ENCODE data around the gene DNMT3B. TPM values are rescaled to one million over a fixed set of nuclear protein-coding genes. Genes with fewer than 3 reads are reported as not detected.
A peak's percentile ranks its signal among the peaks of the same experiment; 100 is the strongest.
"Not testable (repeated sequence)": the region's sequence is repeated elsewhere in the genome, so short reads cannot be mapped to it uniquely, and the experiment has no call there.

Gene DNMT3B
- total RNA-seq, result under 1 TPM; 0.20 to 0.39 (median 0.30) TPM

DNA sequence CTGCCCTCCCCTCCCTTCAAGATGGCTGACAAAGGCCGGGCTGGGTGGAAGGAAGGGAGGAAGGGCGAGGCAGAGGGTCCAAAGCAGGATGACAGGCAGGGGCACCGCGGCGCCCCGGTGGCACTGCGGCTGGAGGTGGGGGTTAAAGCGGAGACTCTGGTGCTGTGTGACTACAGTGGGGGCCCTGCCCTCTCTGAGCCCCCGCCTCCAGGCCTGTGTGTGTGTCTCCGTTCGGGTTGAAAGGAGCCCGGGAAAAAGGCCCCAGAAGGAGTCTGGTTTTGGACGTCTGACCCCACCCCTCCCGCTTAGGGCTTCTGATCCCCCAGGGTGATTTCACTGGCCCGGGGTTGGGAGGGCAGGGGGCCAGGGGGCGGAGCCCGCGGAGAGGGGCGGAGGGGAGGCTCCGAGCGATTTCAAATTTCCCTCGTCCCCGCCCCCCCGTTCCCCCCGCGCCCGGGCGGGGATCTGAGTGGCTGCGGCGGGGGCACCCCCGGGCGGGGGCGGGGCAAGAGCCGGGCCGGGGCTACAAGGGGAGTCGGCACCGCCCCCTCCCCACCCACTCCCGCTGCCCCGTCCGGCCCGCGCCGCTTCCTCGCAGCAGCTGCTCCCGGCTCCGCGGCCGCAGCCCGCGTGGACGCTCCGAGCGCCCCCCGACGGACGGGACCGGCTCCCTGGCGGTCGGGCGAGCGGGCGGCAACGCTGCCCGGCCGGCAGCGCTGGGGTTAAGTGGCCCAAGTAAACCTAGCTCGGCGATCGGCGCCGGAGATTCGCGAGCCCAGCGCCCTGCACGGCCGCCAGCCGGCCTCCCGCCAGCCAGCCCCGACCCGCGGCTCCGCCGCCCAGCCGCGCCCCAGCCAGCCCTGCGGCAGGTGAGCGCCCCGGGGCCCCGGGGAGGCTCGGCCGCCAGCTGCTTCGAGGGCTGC lies at the start of gene DNMT3B:
Gene DNMT3B, plus strand, starts transcription at position 555 of the 923 bp plus-strand sequence. CDS start 17,939 bp downstream, outside the sequence.
- Histone ChIP-seq H3K27ac (peak within 1 kb of the TSS in 1 of 4 donors; percentile 37), H3K36me3 (no peaks in the 10 kb centered on the region), H3K27me3 (no peaks in the 10 kb centered on the region), H3K4me3 (peak within 1 kb of the TSS; percentile 68 to 89 (median 76)), H3K9me3 (no peaks in the 10 kb centered on the region), H3K4me1 (peaks cover 9% of the 10 kb centered on the region in 2 donors)
- in situ Hi-C loops (cut with MboI; ENCODE audit: low sequenced_read_pairs in 4 of 4) (no loop called here), intact Hi-C loops (cut with DNase I; ENCODE audit: low total_unique reads) (loop anchor here (1.0 kb wide), 3 partner anchors 19 to 405 kb away; partner anchors contain the start of genes COMMD7 and MAPRE1)
- TF ChIP-seq, protein P1, sequence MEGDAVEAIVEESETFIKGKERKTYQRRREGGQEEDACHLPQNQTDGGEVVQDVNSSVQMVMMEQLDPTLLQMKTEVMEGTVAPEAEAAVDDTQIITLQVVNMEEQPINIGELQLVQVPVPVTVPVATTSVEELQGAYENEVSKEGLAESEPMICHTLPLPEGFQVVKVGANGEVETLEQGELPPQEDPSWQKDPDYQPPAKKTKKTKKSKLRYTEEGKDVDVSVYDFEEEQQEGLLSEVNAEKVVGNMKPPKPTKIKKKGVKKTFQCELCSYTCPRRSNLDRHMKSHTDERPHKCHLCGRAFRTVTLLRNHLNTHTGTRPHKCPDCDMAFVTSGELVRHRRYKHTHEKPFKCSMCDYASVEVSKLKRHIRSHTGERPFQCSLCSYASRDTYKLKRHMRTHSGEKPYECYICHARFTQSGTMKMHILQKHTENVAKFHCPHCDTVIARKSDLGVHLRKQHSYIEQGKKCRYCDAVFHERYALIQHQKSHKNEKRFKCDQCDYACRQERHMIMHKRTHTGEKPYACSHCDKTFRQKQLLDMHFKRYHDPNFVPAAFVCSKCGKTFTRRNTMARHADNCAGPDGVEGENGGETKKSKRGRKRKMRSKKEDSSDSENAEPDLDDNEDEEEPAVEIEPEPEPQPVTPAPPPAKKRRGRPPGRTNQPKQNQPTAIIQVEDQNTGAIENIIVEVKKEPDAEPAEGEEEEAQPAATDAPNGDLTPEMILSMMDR (IDR thresholded peaks at IDR 0.05 in 4 of 5, conservative IDR thresholded peaks at IDR 0.05 in 1 of 5), result peak in 3 of 5 experiments; percentile 6 to 31 (median 21)
- no peak for TF ChIP-seq POLR2A (IDR thresholded peaks at IDR 0.05)
- DNase-seq (peak; percentile 38 to 52), ATAC-seq (peak; percentile 84)

DNA sequence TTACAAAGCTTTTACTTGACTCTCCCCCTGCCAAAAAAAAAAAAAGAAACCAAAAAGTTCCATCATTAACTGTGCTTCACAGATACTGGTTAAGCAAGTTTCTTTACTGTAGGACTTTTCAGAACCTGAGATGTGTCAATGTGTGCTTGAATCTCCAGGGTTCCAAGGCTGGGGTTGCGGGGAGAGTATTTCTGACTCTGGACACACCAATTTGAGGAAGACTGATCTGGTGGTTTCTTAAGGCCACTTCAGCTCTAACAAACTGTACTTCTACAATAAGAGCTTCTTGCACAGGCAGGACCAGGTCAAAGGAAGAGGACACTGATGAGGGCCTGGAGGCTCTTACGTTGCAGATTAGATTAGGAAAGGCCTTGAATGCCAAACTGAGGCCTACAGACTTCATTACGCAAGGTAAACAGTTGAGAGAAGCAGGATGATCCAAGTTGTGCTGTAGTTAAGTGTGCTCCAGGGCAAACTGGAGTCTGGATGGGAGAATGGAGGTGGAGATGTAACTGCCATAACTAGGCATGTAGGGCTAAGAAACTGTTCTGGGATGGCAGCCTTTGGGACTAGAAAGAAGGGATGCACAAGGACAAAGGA lies 43.3 kb upstream of the DNMT3B start:
- no peaks in the 10 kb centered on the region for H3K27me3 ChIP-seq
- in situ Hi-C loops (cut with MboI; ENCODE audit: low sequenced_read_pairs in 4 of 4) (no loop called here), intact Hi-C loops (cut with DNase I; ENCODE audit: low total_unique reads) (no loop called here)
- no peak overlapping the region for H3K27ac ChIP-seq
- TF ChIP-seq POLR2A (IDR thresholded peaks at IDR 0.05), result no peak
- TF ChIP-seq, protein P1 (IDR thresholded peaks at IDR 0.05 in 4 of 5, conservative IDR thresholded peaks at IDR 0.05 in 1 of 5), result no peak
- no peaks in the 10 kb centered on the region for H3K4me1 ChIP-seq
- H3K4me3 ChIP-seq, result no peak overlapping the region
- no peaks in the 10 kb centered on the region for H3K9me3 ChIP-seq
- DNase-seq (no peak), ATAC-seq (no peak)
- no peaks in the 10 kb centered on the region for H3K36me3 ChIP-seq

DNA sequence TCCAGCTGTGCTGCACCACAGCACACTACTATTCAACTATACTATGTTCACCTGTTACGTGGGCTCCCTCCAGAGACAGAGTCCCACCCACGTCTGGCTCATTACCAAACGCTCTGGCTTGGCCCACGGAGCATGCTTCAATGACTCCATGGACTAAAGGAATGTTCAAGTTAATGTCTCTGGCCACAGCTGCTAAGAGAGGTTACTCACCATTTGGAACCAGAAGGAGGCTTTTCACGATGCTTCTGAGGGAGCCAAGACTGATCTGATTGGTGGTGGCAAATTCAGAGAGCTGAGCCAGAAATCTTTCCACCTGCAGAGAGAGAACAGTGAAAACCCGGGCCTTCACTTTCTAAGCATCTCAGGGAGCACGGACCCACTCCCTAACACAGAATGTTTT lies 34.5 kb upstream of the DNMT3B start:
- DNase-seq (no peak), ATAC-seq (no peak)
- TF ChIP-seq POLR2A (IDR thresholded peaks at IDR 0.05), result no peak
- TF ChIP-seq, protein P1 (IDR thresholded peaks at IDR 0.05 in 4 of 5, conservative IDR thresholded peaks at IDR 0.05 in 1 of 5), result no peak
- H3K4me1 ChIP-seq, result no peaks in the 10 kb centered on the region
- H3K36me3 ChIP-seq, result peaks cover 0 to 20% of the 10 kb centered on the region in 2 donors
- no peaks in the 10 kb centered on the region for H3K9me3 ChIP-seq
- no peak overlapping the region for H3K27ac ChIP-seq
- no peaks in the 10 kb centered on the region for H3K27me3 ChIP-seq
- in situ Hi-C loops (cut with MboI; ENCODE audit: low sequenced_read_pairs in 4 of 4), result no loop called here
- no peak overlapping the region for H3K4me3 ChIP-seq
- intact Hi-C loops (cut with DNase I; ENCODE audit: low total_unique reads), result no loop called here

DNA sequence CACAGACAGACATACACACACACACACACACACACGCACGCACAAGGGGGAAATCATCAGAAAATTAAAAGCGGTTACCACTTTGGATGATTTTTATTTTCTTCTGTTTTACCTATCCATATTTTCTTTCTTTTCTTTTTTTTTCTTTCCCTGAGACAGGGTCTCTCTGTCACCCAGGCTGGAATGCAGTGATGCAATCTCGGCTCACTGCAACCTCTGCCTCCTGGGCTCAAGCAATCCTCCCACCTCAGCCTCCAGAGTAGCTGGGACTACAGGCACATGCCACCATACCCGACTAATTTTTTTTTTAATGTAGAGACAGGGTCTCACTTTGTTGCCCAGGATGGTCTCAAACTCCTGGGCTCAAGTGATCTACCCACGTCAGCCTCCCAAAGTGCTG lies 33.8 kb upstream of the DNMT3B start:
- H3K27ac ChIP-seq; intact Hi-C loops (cut with DNase I; ENCODE audit: low total_unique reads); DNase-seq; H3K4me1 ChIP-seq; H3K4me3 ChIP-seq; H3K27me3 ChIP-seq; ATAC-seq; H3K9me3 ChIP-seq; in situ Hi-C loops (cut with MboI; ENCODE audit: low sequenced_read_pairs in 4 of 4): not testable (repeated sequence)
- H3K36me3 ChIP-seq, result peaks cover 0 to 20% of the 10 kb centered on the region in 2 donors

DNA sequence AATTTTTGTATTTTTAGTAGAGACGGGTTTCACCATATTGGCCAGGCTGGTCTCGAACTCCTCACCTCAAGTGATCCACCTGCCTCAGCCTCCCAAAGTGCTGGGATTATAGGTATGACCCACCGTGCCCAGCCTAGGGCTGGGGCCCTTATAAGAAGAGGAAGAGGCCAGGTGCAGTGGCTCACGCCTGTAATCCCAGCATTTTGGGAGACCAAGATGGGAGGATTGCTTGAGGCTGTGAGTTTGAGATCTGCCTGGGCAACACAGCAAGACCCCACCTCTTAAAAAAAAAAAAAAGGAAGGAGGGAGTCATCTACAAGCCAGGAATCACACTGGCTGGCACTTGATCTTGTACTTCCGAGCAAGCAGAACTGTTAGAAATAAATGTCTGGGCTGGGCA lies 32.9 kb upstream of the DNMT3B start:
- H3K4me1 ChIP-seq; in situ Hi-C loops (cut with MboI; ENCODE audit: low sequenced_read_pairs in 4 of 4); H3K4me3 ChIP-seq; ATAC-seq; DNase-seq; H3K27me3 ChIP-seq; intact Hi-C loops (cut with DNase I; ENCODE audit: low total_unique reads); H3K27ac ChIP-seq; H3K9me3 ChIP-seq: not testable (repeated sequence)
- H3K36me3 ChIP-seq, result peaks cover 0 to 20% of the 10 kb centered on the region in 2 donors

All from gastrocnemius medialis (tissue), 4 donors.